Ishikawa (cell line): ENCODE results near the gene AATK.

ENCODE experiments used
- CEBPB ChIP-seq: IDR thresholded peaks from 2 replicates; pipeline ENCODE4 v1.6.1; 2012
- CREB1 ChIP-seq: IDR thresholded peaks from 2 replicates; pipeline ENCODE4 v1.6.1; 2012; ENCODE audit warnings: low read depth
- EGR1 ChIP-seq: IDR thresholded peaks from 2 replicates; pipeline ENCODE4 v1.6.1; 2012
- EP300 ChIP-seq: IDR thresholded peaks from 2 replicates; pipeline ENCODE4 v1.6.1; 2012; ENCODE audit warnings: borderline replicate concordance
- FOXM1 ChIP-seq: IDR thresholded peaks from 2 replicates; pipeline ENCODE4 v1.6.1; 2012; ENCODE audit warnings: low read depth, borderline replicate concordance
- MAX ChIP-seq: IDR thresholded peaks from 2 replicates; pipeline ENCODE4 v1.6.1; 2012
- NFIC ChIP-seq: IDR thresholded peaks from 2 replicates; pipeline ENCODE4 v1.6.1; 2012
- RAD21 ChIP-seq: IDR thresholded peaks from 2 replicates; pipeline ENCODE4 v1.6.1; 2012; ENCODE audit warnings: low read depth
- TAF1 ChIP-seq: IDR thresholded peaks from 2 replicates; pipeline ENCODE4 v1.6.1; 2012; ENCODE audit warnings: low read depth, mild to moderate bottlenecking
- TCF12 ChIP-seq: IDR thresholded peaks from 2 replicates; pipeline ENCODE4 v1.6.1; 2012; ENCODE audit warnings: low read depth
- TEAD4 ChIP-seq: IDR thresholded peaks from 2 replicates; pipeline ENCODE4 v1.6.1; 2012
- YY1 ChIP-seq: IDR thresholded peaks from 2 replicates; pipeline ENCODE4 v1.6.1; 2012; ENCODE audit warnings: low read depth
- ZBTB7A ChIP-seq: IDR thresholded peaks from 2 replicates; pipeline ENCODE4 v1.6.1; 2012; ENCODE audit warnings: low read depth
- TF ChIP-seq, protein P1 (sequence below): IDR thresholded peaks from 2 replicates; pipeline ENCODE4 v1.6.1; 2012
- TF ChIP-seq, protein P2 (sequence below): IDR thresholded peaks from 2 replicates; pipeline ENCODE4 v1.6.1; 2012; ENCODE audit warnings: low read depth, mild to moderate bottlenecking

Gene AATK

GRCh38 chr17:81199482-81199830 lies 33.4 kb upstream of the AATK start:
- TF ChIP-seq CREB1 (no peak), TEAD4 (no peak), TAF1 (no peak), RAD21 (no peak), EP300 (no peak), YY1 (no peak), ZBTB7A (no peak), CEBPB (no peak), NFIC (no peak), FOXM1 (no peak)
- TF ChIP-seq, protein P1, sequence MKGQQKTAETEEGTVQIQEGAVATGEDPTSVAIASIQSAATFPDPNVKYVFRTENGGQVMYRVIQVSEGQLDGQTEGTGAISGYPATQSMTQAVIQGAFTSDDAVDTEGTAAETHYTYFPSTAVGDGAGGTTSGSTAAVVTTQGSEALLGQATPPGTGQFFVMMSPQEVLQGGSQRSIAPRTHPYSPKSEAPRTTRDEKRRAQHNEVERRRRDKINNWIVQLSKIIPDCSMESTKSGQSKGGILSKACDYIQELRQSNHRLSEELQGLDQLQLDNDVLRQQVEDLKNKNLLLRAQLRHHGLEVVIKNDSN: no peak

DNA sequence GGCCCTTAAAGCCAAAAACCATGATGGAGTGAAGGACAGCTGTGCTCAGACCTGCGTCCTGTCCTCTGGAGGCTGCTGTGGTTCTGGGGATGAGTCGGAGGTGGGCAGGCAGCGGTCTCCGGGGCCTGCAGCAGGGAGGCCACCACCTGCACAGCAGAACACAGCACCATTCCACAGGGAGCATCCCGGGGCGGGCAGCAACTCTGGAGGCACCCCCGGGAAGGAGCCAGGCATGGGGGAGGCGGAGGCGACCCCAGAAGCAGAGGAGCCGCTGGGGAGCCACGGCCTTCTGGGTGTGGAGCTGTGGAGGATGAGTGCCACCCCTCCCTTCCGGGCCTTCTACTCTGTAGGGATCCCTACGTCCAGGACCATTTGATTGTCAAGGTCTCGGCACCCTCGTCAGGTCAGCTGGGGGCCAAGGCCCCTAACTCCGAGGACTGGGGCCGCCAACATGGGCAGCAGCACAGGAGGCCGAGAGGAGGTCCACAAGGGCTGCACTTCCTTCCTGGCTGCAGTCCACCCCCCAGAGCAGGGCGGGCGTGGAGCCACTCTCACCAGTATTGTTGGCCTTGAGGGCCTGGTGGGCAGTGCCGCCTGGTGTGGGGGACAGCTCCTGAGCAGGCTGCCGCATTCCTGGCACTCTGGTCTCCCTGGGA lies 32.9 kb upstream of the AATK start:
- TF ChIP-seq CEBPB (no peak), FOXM1 (no peak), YY1 (no peak), NFIC (no peak), EP300 (no peak), CREB1 (no peak), RAD21 (no peak), TAF1 (no peak), EGR1 (no peak), ZBTB7A (no peak), TCF12 (no peak), MAX (no peak), TEAD4 (no peak)
- TF ChIP-seq, protein P2, sequence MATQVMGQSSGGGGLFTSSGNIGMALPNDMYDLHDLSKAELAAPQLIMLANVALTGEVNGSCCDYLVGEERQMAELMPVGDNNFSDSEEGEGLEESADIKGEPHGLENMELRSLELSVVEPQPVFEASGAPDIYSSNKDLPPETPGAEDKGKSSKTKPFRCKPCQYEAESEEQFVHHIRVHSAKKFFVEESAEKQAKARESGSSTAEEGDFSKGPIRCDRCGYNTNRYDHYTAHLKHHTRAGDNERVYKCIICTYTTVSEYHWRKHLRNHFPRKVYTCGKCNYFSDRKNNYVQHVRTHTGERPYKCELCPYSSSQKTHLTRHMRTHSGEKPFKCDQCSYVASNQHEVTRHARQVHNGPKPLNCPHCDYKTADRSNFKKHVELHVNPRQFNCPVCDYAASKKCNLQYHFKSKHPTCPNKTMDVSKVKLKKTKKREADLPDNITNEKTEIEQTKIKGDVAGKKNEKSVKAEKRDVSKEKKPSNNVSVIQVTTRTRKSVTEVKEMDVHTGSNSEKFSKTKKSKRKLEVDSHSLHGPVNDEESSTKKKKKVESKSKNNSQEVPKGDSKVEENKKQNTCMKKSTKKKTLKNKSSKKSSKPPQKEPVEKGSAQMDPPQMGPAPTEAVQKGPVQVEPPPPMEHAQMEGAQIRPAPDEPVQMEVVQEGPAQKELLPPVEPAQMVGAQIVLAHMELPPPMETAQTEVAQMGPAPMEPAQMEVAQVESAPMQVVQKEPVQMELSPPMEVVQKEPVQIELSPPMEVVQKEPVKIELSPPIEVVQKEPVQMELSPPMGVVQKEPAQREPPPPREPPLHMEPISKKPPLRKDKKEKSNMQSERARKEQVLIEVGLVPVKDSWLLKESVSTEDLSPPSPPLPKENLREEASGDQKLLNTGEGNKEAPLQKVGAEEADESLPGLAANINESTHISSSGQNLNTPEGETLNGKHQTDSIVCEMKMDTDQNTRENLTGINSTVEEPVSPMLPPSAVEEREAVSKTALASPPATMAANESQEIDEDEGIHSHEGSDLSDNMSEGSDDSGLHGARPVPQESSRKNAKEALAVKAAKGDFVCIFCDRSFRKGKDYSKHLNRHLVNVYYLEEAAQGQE: no peak

GRCh38 chr17:81197831-81198490 lies 31.9 kb upstream of the AATK start:
- no peak for TF ChIP-seq CREB1
- TF ChIP-seq TEAD4: no peak
- TF ChIP-seq FOXM1: no peak
- TF ChIP-seq, protein P2: no peak
- no peak for TF ChIP-seq NFIC
- TF ChIP-seq EP300: no peak
- TF ChIP-seq YY1: no peak
- no peak for TF ChIP-seq MAX
- TF ChIP-seq RAD21: no peak
- no peak for TF ChIP-seq TAF1
- TF ChIP-seq CEBPB: no peak
- TF ChIP-seq, protein P1: no peak
- TF ChIP-seq EGR1: no peak
- no peak for TF ChIP-seq TCF12
- TF ChIP-seq ZBTB7A: no peak

DNA sequence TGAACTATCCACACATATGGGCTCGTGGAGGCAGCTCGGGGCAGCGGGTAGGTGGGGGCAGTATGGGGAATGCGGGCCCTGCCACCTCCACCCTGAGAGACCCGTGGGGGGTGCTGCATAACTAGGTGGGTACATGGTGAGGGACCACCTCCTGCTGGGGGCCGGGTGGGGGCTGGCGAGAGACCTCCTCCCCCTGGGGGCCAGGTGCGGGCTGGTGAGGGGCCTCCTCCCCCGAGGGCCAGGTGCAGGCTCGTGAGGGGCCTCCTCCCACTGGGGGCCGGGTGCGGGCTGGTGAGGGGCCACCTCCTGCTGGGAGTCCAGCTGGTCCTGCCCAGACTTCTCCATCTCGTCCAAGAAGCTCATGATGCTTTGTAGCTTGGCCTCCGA lies 31.4 kb upstream of the AATK start:
- TF ChIP-seq CEBPB (no peak), FOXM1 (no peak)

- TF ChIP-seq CEBPB: no peak
- no peak for TF ChIP-seq TEAD4
- TF ChIP-seq YY1: no peak
- TF ChIP-seq EGR1: no peak
- TF ChIP-seq RAD21: no peak
- TF ChIP-seq CREB1: no peak
- TF ChIP-seq, protein P2: no peak
- TF ChIP-seq EP300: no peak
Measured at GRCh38 chr17:81196505-81197408, 30.7 kb upstream of the AATK start.
